Measurements from ENCODE around the gene OR6N2. TPM values are rescaled to one million over a fixed set of nuclear protein-coding genes. Genes with fewer than 3 reads are reported as not detected.

Gene OR6N2
- total and polyA plus RNA-seq, 2 experiments from 2014 or later = not detected

DNA sequence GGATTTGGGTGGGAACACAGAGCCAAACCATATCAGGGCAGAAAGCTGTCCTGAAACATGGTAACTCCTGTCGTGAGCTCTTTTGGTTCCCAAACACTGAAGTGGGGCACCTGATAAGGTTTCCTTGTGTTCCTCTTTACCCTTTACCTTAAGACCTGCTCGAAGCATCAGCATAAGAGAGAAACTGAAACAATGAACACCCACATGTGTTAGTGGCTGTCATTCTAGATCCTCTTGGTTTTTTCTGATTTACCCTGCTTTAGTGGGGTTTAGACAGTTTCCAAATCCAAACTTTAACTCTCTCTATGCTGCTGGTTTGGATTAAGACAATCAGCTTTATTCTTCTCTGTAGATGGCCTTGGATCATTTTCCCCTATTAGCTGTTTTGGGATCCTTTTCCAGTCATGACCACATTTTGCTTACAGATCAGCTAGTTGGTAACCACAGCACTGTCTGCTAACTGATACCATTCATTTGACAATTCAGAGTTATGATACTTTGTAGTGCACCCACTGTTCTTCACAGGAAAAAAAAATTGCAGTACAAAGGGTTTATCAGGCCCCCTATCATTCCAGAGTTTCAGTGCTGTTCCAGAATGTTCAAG lies 49.2 kb upstream of the OR6N2 start:
- Mint-ChIP-seq H3K27ac (no peak overlapping the region), H3K4me1 (no peaks in the 10 kb centered on the region), H3K27me3 (ENCODE audit: insufficient read depth, low read depth, poor library complexity) (no peaks in the 10 kb centered on the region), H3K4me3 (no peak overlapping the region), H3K9me3 (peaks cover 38% of the 10 kb centered on the region), H3K36me3 (ENCODE audit: low read depth) (peaks cover 30% of the 10 kb centered on the region)
- H4K20me1 ChIP-seq (replicated peaks; ENCODE audit: insufficient read depth) = no peaks in the 10 kb centered on the region
- H2AFZ ChIP-seq = no peak overlapping the region
- DNase-seq (ENCODE audit: low spot score) = no peak
- ATAC-seq = no peak
- no peaks in the 10 kb centered on the region; the same call in 1 of the 2 replicates for H3K36me3 ChIP-seq (ENCODE audit: insufficient read depth)
- H3K27me3 ChIP-seq (ENCODE audit: insufficient read depth) = no peaks in the 10 kb centered on the region
- no peaks in the 10 kb centered on the region for H3K79me2 ChIP-seq (replicated peaks; ENCODE audit: insufficient read depth)
- H3F3A ChIP-seq (replicated peaks; ENCODE audit: low read depth) = no peaks in the 10 kb centered on the region
- H3K27ac ChIP-seq (ENCODE audit: low read depth) = no peak overlapping the region
- no peak overlapping the region for H3K4me2 ChIP-seq
- H3K9me2 ChIP-seq (ENCODE audit: insufficient read depth) = no peaks in the 10 kb centered on the region
- no peak for TF ChIP-seq EZH2 (IDR thresholded peaks at IDR 0.05; ENCODE audit: low read depth, unreplicated experiment)
- no peak for TF ChIP-seq ZNF114 (CRISPR knock-in tag; IDR thresholded peaks at IDR 0.05)
- TF ChIP-seq ETS1 (IDR thresholded peaks at IDR 0.05) = no peak
- no peak overlapping the region for H3K4me3 ChIP-seq
- H3K4me1 ChIP-seq (ENCODE audit: insufficient read depth) = no peaks in the 10 kb centered on the region

DNA sequence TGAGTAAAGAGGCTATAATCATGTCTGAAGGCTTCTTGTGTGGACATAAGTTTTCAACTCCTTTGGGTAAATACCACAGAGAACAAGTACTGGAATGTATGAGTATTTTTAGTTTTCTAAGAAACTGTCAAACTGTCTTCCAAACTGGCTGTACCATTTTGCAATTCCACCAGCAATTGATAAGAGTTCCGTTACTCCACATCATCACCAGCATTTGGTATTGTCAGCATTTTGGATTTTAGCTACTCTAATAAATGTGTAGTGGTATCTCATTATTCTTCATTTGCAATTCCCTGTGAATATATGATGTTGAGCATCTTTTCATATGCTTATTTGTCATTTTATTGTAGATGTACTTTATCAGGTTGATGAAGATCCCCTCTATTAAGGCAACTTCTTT lies 40.7 kb upstream of the OR6N2 start:
- Mint-ChIP-seq H3K27me3 (ENCODE audit: insufficient read depth, low read depth, poor library complexity) (no peaks in the 10 kb centered on the region), H3K36me3 (ENCODE audit: low read depth) (peaks cover 2% of the 10 kb centered on the region; the same call in 1 of the 3 replicates), H3K27ac (no peak overlapping the region), H3K4me1 (no peaks in the 10 kb centered on the region), H3K9me3 (peaks cover 8% of the 10 kb centered on the region; the same call in 2 of the 3 replicates), H3K4me3 (no peak overlapping the region)
- no peaks in the 10 kb centered on the region for H3K36me3 ChIP-seq (ENCODE audit: insufficient read depth)
- ATAC-seq = no peak
- no peaks in the 10 kb centered on the region for H3K79me2 ChIP-seq (replicated peaks; ENCODE audit: insufficient read depth)
- DNase-seq (ENCODE audit: low spot score) = no peak
- no peak overlapping the region for H3K27ac ChIP-seq (ENCODE audit: low read depth)
- no peaks in the 10 kb centered on the region for H3K4me1 ChIP-seq (ENCODE audit: insufficient read depth)
- H4K20me1 ChIP-seq (replicated peaks; ENCODE audit: insufficient read depth) = no peaks in the 10 kb centered on the region
- no peak overlapping the region for H2AFZ ChIP-seq
- H3K4me3 ChIP-seq = no peak overlapping the region
- H3K9me2 ChIP-seq (ENCODE audit: insufficient read depth) = 0 out of 2 replicates have a peak, but pooled peaks cover 7% of the 10 kb centered on the region
- H3F3A ChIP-seq (replicated peaks; ENCODE audit: low read depth) = no peaks in the 10 kb centered on the region
- no peaks in the 10 kb centered on the region for H3K27me3 ChIP-seq (ENCODE audit: insufficient read depth)
- H3K4me2 ChIP-seq = no peak overlapping the region
- TF ChIP-seq POLR2AphosphoS5 (IDR thresholded peaks at IDR 0.05; ENCODE audit: low read depth) = no peak
- no peak for TF ChIP-seq ZNF114 (CRISPR knock-in tag; IDR thresholded peaks at IDR 0.05)
- TF ChIP-seq ZNF462 (CRISPR knock-in tag; IDR thresholded peaks at IDR 0.05) = no peak
- TF ChIP-seq ETS1 (IDR thresholded peaks at IDR 0.05) = no peak
- no peak for TF ChIP-seq JUNB (IDR thresholded peaks at IDR 0.05; ENCODE audit: unreplicated experiment)
- no peak for TF ChIP-seq ZNF331 (CRISPR knock-in tag; IDR thresholded peaks at IDR 0.05; ENCODE audit: low read depth)
- TF ChIP-seq EZH2phosphoT487 (IDR thresholded peaks at IDR 0.05; ENCODE audit: unreplicated experiment) = no peak
- TF ChIP-seq, protein P1, sequence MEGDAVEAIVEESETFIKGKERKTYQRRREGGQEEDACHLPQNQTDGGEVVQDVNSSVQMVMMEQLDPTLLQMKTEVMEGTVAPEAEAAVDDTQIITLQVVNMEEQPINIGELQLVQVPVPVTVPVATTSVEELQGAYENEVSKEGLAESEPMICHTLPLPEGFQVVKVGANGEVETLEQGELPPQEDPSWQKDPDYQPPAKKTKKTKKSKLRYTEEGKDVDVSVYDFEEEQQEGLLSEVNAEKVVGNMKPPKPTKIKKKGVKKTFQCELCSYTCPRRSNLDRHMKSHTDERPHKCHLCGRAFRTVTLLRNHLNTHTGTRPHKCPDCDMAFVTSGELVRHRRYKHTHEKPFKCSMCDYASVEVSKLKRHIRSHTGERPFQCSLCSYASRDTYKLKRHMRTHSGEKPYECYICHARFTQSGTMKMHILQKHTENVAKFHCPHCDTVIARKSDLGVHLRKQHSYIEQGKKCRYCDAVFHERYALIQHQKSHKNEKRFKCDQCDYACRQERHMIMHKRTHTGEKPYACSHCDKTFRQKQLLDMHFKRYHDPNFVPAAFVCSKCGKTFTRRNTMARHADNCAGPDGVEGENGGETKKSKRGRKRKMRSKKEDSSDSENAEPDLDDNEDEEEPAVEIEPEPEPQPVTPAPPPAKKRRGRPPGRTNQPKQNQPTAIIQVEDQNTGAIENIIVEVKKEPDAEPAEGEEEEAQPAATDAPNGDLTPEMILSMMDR (conservative IDR thresholded peaks at IDR 0.05; ENCODE audit: low read depth in 2 of 2) = no peak
